H1 (cell line): ENCODE results near the gene CDK8. TPM values are rescaled to one million over a fixed set of nuclear protein-coding genes. Genes with fewer than 3 reads are reported as not detected.

Experiments used
- CHD7 ChIP-seq: fragments of 300-600 bp; sonication (generic); IDR thresholded peaks from 2 replicates; pipeline ENCODE4 v1.7.1; 2012; ENCODE audit warnings: low read length, moderate library complexity, mild to moderate bottlenecking, inconsistent platforms; ENCODE audit not compliant: insufficient replicate concordance
- FOSL1 ChIP-seq: IDR thresholded peaks from 2 replicates; pipeline ENCODE4 v1.6.1; 2011; ENCODE audit warnings: mild to moderate bottlenecking, low read depth, low read length, moderate library complexity; ENCODE audit not compliant: insufficient read depth
- RFX5 ChIP-seq: IDR thresholded peaks from 2 replicates; pipeline ENCODE4 v1.6.1; 2011; ENCODE audit warnings: low read depth, low read length, improper control_type of control experiment, borderline replicate concordance
- SAP30 ChIP-seq: fragments of 300-600 bp; sonication (generic); IDR thresholded peaks from 2 replicates; pipeline ENCODE4 v1.7.1; 2012; ENCODE audit warnings: low read length, moderate library complexity, mild to moderate bottlenecking, inconsistent platforms; ENCODE audit not compliant: insufficient read depth, insufficient replicate concordance
- SIRT6 ChIP-seq: IDR thresholded peaks from one replicate; pipeline ENCODE4 v1.7.1; 2012; ENCODE audit warnings: low read length, inconsistent platforms
- TBP ChIP-seq: IDR thresholded peaks from 2 replicates; pipeline ENCODE4 v1.6.1; 2011; ENCODE audit warnings: low read depth, low read length, improper control_type of control experiment
- polyA plus RNA-seq, 7 experiments: library from polyadenylated mRNA; depleted of rRNA in 3 of 7; stranded (reverse) in 5 of 7; unstranded in 2 of 7; fragments of >200 nt in 5 of 7; fragments of 200-250 nt in 2 of 7; gene quantifications; 1 replicate in 5 of 7; 2 replicates in 1 of 7; 4 replicates in 1 of 7; pipeline versions ENCODE4 v1.2.1 to v1.2.3, GENCODE V29; 2011 to 2013; ENCODE audit warnings: missing spikeins in 2 of 7, mixed read lengths in 2 of 7
- total RNA-seq: library from RNA; stranded (reverse); fragmentation: NEBNext Ultra II Directional; extraction: Animal tissue kit (Norgen Biotek cat#: 25700); gene quantifications from 2 replicates; pipeline ENCODE4 v1.2.1, GENCODE V29; 2021

The CDK8 gene
- total and polyA plus RNA-seq, 2 of the 8 experiments (the other 6 are each of a cell fraction or from before 2014, with no cell fraction given) = 22.1 to 25.6 TPM

GRCh38 chr13:26307701-26308100, 53.8 kb downstream of the CDK8 start (continued):
- no peak for TF ChIP-seq SAP30
- TF ChIP-seq CHD7 = no peak
- no peak for TF ChIP-seq TBP
- no peak for TF ChIP-seq FOSL1
- no peak for TF ChIP-seq RFX5
- no peak for TF ChIP-seq SIRT6
